ENCODE measurements around the gene PPIP5K1. TPM values are rescaled to one million over a fixed set of nuclear protein-coding genes. Genes with fewer than 3 reads are reported as not detected.

Gene PPIP5K1
- 21.0 and 44.5 TPM in 2 replicates for total RNA-seq

GRCh38 chr15:43589778-43590466 lies at the start of gene PPIP5K1:
Gene PPIP5K1 (minus strand): TSS chr15:43590208. CDS start chr15:43584504, 5,704 bp downstream.

GRCh38 chr15:43618700-43619099 lies 28.7 kb upstream of the PPIP5K1 start, which contains the start of gene STRC:
Gene STRC (minus strand): TSS chr15:43618800. CDS start chr15:43618722, 78 bp downstream.

GRCh38 chr15:43593328-43594190 lies 3.6 kb upstream of the PPIP5K1 start, which contains the start of gene CKMT1B:
Gene CKMT1B (plus strand): TSS chr15:43594027. CDS start chr15:43594219, 192 bp downstream.

GRCh38 chr15:43517354-43518196 lies 72.4 kb downstream of the PPIP5K1 start, which contains the start of gene MAP1A:
Gene MAP1A (plus strand): TSS chr15:43517608. CDS start chr15:43521474, 3,866 bp downstream.

GRCh38 chr15:43492673-43493601 lies 97.1 kb downstream of the PPIP5K1 start, which contains the start of gene TP53BP1:
Gene TP53BP1 (minus strand): TSS chr15:43493156. CDS start chr15:43493043, 113 bp downstream.

Small RNAs within 50 kb of the gene (small RNA-seq; reads per million reads assigned to genes)
- not detected for gene RNU6-554P
- gene RNU6-610P, result not detected

Other genes with a start within 250 kb of the PPIP5K1 start
- 25.8 and 26.0 TPM in 2 replicates for gene ZSCAN29, start 219.2 kb downstream of the PPIP5K1 start, total RNA-seq
- gene TUBGCP4, start 219.1 kb downstream of the PPIP5K1 start, total RNA-seq, result 10.5 and 13.6 TPM in 2 replicates
- gene TP53BP1, start 97.1 kb downstream of the PPIP5K1 start, total RNA-seq, result 82.0 and 90.9 TPM in 2 replicates
- 115 and 116 TPM in 2 replicates for gene MAP1A, start 72.6 kb downstream of the PPIP5K1 start, total RNA-seq
- gene CKMT1B, start 3.8 kb upstream of the PPIP5K1 start, total RNA-seq, result not detected in 2 replicates
- gene STRC, start 28.6 kb upstream of the PPIP5K1 start, total RNA-seq, result under 0.01 TPM in 1 of 2 replicates, not detected in the other
- gene CATSPER2, start 58.6 kb upstream of the PPIP5K1 start, total RNA-seq, result 0.24 and 0.65 TPM in 2 replicates
- gene CKMT1A, start 103.7 kb upstream of the PPIP5K1 start, total RNA-seq, result not detected in 2 replicates
- 159 and 163 TPM in 2 replicates for gene PDIA3, start 156.2 kb upstream of the PPIP5K1 start, total RNA-seq
- 2.4 and 3.6 TPM in 2 replicates for gene ELL3, start 186.8 kb upstream of the PPIP5K1 start, total RNA-seq
- gene SERF2, start 202.1 kb upstream of the PPIP5K1 start, total RNA-seq, result 274 and 621 TPM in 2 replicates
- gene SERINC4, start 210.0 kb upstream of the PPIP5K1 start, total RNA-seq, result under 0.01 and 0.12 TPM in 2 replicates
- 5.7 and 6.3 TPM in 2 replicates for gene HYPK, start 210.4 kb upstream of the PPIP5K1 start, total RNA-seq
- gene MFAP1, start 234.5 kb upstream of the PPIP5K1 start, total RNA-seq, result 11.9 and 14.3 TPM in 2 replicates
- gene WDR76, start 236.8 kb upstream of the PPIP5K1 start, total RNA-seq, result 4.5 and 4.6 TPM in 2 replicates